WI38 (cell line): ENCODE data around the gene PARP1.

Source experiments
- H3K4me3 ChIP-seq: 2 replicates; pipeline ENCODE4 v1.5.1; 2011; ENCODE audit warnings: low read depth, mild to moderate bottlenecking, control low read depth, low read length
- CTCF ChIP-seq: IDR thresholded peaks from 2 replicates; pipeline ENCODE4 v1.5.1; 2012; ENCODE audit warnings: low read depth, mild to moderate bottlenecking, control low read depth, low read length

PARP1 gene

GRCh38 chr1:226400519-226401354, 7.2 kb downstream of the PARP1 start:
- no peak for TF ChIP-seq CTCF
- H3K4me3 ChIP-seq, result no peak overlapping the region

- H3K4me3 ChIP-seq, result no peak overlapping the region
- no peak for TF ChIP-seq CTCF
These were observed 9.8 kb downstream of the PARP1 start for GRCh38 chr1:226397955-226398636.

GRCh38 chr1:226397011-226397926, 10.6 kb downstream of the PARP1 start:
- TF ChIP-seq CTCF, result no peak
- no peak overlapping the region for H3K4me3 ChIP-seq

GRCh38 chr1:226395753-226396152, 12.1 kb downstream of the PARP1 start:
- H3K4me3 ChIP-seq, result no peak overlapping the region
- no peak for TF ChIP-seq CTCF

- H3K4me3 ChIP-seq, result no peak overlapping the region
- TF ChIP-seq CTCF, result no peak
These were observed 13.4 kb downstream of the PARP1 start for GRCh38 chr1:226394462-226394861.

- H3K4me3 ChIP-seq, result no peak overlapping the region
- TF ChIP-seq CTCF, result no peak
These were observed 17.2 kb downstream of the PARP1 start for GRCh38 chr1:226390681-226391080.
